Mesenchymal stem cell (in vitro differentiated cells and primary cell): ENCODE data around the gene AQP3.

Source experiments
- DNase-seq: peaks from one replicate; pipeline ENCODE4 v3.0.0-alpha.2; 2013
- H2AFZ ChIP-seq: one replicate; pipeline ENCODE4 v1.6.1; 2013; ENCODE audit warnings: low read depth, mild to moderate bottlenecking, control low read depth, inconsistent platforms, low read length, moderate library complexity
- H2AK5ac ChIP-seq: 2 replicates; pipeline ENCODE4 v1.6.1; 2013; ENCODE audit warnings: low read length, moderate library complexity, mild to moderate bottlenecking, inconsistent platforms; ENCODE audit not compliant: severe bottlenecking
- H2BK120ac ChIP-seq: one replicate; pipeline ENCODE4 v1.6.1; 2013; ENCODE audit warnings: low read depth, mild to moderate bottlenecking, inconsistent platforms, low read length, moderate library complexity
- H2BK12ac ChIP-seq, 2 experiments: one replicate each; pipeline ENCODE4 v1.6.1; 2013; ENCODE audit warnings: inconsistent platforms in 2 of 2, low read length in 2 of 2, mild to moderate bottlenecking in 2 of 2, moderate library complexity in 2 of 2, control low read depth in 1 of 2
- H2BK15ac ChIP-seq: one replicate; pipeline ENCODE4 v1.6.1; 2013; ENCODE audit warnings: mild to moderate bottlenecking, low read depth, inconsistent platforms; ENCODE audit not compliant: poor library complexity, severe bottlenecking
- H2BK5ac ChIP-seq: 2 replicates; pipeline ENCODE4 v1.6.1; 2013; ENCODE audit warnings: low read depth, mild to moderate bottlenecking, low read length, control low read depth, inconsistent platforms; ENCODE audit not compliant: poor library complexity, severe bottlenecking
- H3K14ac ChIP-seq, 2 experiments: one replicate each; pipeline ENCODE4 v1.6.1; 2013; ENCODE audit warnings: inconsistent platforms in 2 of 2, low read length in 2 of 2, control low read depth in 1 of 2, mild to moderate bottlenecking in 1 of 2, moderate library complexity in 1 of 2
- H3K18ac ChIP-seq, 2 experiments: one replicate each; pipeline ENCODE4 v1.6.1; 2013; ENCODE audit warnings: inconsistent platforms in 2 of 2, low read length in 2 of 2, control low read depth in 1 of 2, low read depth in 1 of 2, mild to moderate bottlenecking in 1 of 2
- H3K23ac ChIP-seq, 2 experiments: one replicate each; pipeline ENCODE4 v1.6.1; 2013; ENCODE audit warnings: inconsistent platforms in 2 of 2, low read length in 2 of 2, mild to moderate bottlenecking in 2 of 2, moderate library complexity in 2 of 2, control low read depth in 1 of 2
- H3K27ac ChIP-seq: 2 replicates; pipeline ENCODE4 v1.5.1; 2013; ENCODE audit warnings: mild to moderate bottlenecking, moderate library complexity, low read length, control low read depth, inconsistent platforms; ENCODE audit not compliant: poor library complexity, severe bottlenecking
- H3K27me3 ChIP-seq, 2 experiments: 2 replicates each; pipeline versions ENCODE4 v1.6.1 to v1.7.0; 2013; ENCODE audit warnings: low read length in 2 of 2, mild to moderate bottlenecking in 2 of 2, moderate library complexity in 2 of 2, control low read depth in 1 of 2, inconsistent platforms in 1 of 2; ENCODE audit not compliant: control insufficient read depth in 1 of 2, insufficient read depth in 1 of 2
- H3K36me3 ChIP-seq, 2 experiments: 2 replicates each; pipeline versions ENCODE4 v1.6.1 to v1.7.0; 2013; ENCODE audit warnings: low read length in 2 of 2, control low read depth in 1 of 2, inconsistent platforms in 1 of 2, low read depth in 1 of 2, mild to moderate bottlenecking in 1 of 2; ENCODE audit not compliant: insufficient read depth in 2 of 2, control insufficient read depth in 1 of 2
- H3K4ac ChIP-seq, 2 experiments: one replicate each; pipeline ENCODE4 v1.6.1; 2013; ENCODE audit warnings: inconsistent platforms in 2 of 2, low read length in 2 of 2, mild to moderate bottlenecking in 2 of 2, moderate library complexity in 2 of 2, control low read depth in 1 of 2, low read depth in 1 of 2
- H3K4me1 ChIP-seq: 2 replicates; pipeline ENCODE4 v1.6.1; 2013; ENCODE audit warnings: low read depth, low read length, control low read depth; ENCODE audit not compliant: control insufficient read depth, insufficient read depth
- H3K4me2 ChIP-seq: 2 replicates; pipeline ENCODE4 v1.6.1; 2013; ENCODE audit warnings: low read length, mild to moderate bottlenecking, inconsistent platforms; ENCODE audit not compliant: poor library complexity, severe bottlenecking
- H3K4me3 ChIP-seq, 2 experiments: 2 replicates each; pipeline versions ENCODE4 v1.5.1 to v1.7.0; 2013; ENCODE audit warnings: low read length in 2 of 2, mild to moderate bottlenecking in 2 of 2, control low read depth in 1 of 2, low read depth in 1 of 2; ENCODE audit not compliant: insufficient read depth in 1 of 2
- H3K79me1 ChIP-seq: replicated peaks from 2 replicates; pipeline ENCODE4 v1.6.1; 2013; ENCODE audit warnings: mild to moderate bottlenecking, control low read depth, low read length, inconsistent platforms; ENCODE audit not compliant: poor library complexity, severe bottlenecking
- H3K9ac ChIP-seq: 2 replicates; pipeline ENCODE4 v1.7.0; 2013; ENCODE audit warnings: mild to moderate bottlenecking, low read length, moderate library complexity
- H3K9me3 ChIP-seq: 2 replicates; pipeline ENCODE4 v1.7.0; 2013; ENCODE audit warnings: mild to moderate bottlenecking, low read length; ENCODE audit not compliant: control insufficient read depth
- H4K8ac ChIP-seq: one replicate; pipeline ENCODE4 v1.6.1; 2013; ENCODE audit warnings: inconsistent platforms, mild to moderate bottlenecking, low read length, moderate library complexity
- H4K91ac ChIP-seq: one replicate; pipeline ENCODE4 v1.6.1; 2013; ENCODE audit warnings: mild to moderate bottlenecking, low read length, inconsistent platforms
- WGBS: methylation state at CpG from one replicate; pipeline ENCODE4 v1.1.7; 2013; ENCODE audit warnings: mixed read lengths; 5-methylcytosine and 5-hydroxymethylcytosine counted together

Gene AQP3

GRCh38 chr9:33464045-33464636 is 16.7 kb upstream of the AQP3 start:
- H3K4me1 ChIP-seq, result no peaks in the 10 kb centered on the region
- H3K18ac ChIP-seq, result no peak overlapping the region
- 95% methylated on average over 14 of the region's 14 CpGs for WGBS

DNA sequence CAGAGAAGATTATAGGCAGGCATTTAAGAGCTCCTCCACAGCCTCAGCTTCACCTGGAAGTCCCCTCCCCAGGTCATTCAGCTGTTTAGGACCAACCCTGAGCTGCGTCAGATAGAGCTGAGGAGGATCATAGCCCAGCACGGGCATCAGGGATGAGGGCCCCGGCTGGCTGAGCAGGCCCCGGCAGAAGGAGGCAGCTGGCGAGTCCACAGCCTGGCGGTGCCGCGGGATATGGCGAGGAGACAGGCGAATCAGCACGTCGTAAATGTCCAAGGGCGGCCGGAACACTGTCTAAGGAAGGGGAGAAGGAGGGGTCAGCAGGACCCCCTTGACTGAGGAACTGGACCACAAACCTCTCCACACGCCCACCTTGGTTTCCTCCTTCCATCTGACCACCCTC is 15.8 kb upstream of the AQP3 start:
- peaks cover 30% of the 10 kb centered on the region for H3K79me1 ChIP-seq
- no peak overlapping the region for H3K18ac ChIP-seq
- H3K23ac ChIP-seq, result no peak overlapping the region
- no peak overlapping the region for H4K91ac ChIP-seq
- no peak overlapping the region for H4K8ac ChIP-seq
- H2BK12ac ChIP-seq, result no peak overlapping the region
- no peak overlapping the region for H3K9ac ChIP-seq
- no peak overlapping the region for H2BK5ac ChIP-seq
- no peak overlapping the region for H2BK120ac ChIP-seq
- no peak overlapping the region for H3K27ac ChIP-seq
- H3K27me3 ChIP-seq, result no peaks in the 10 kb centered on the region
- H3K36me3 ChIP-seq, result peaks cover 82% of the 10 kb centered on the region in 2 experiments
- peaks cover 2% of the 10 kb centered on the region for H3K4me1 ChIP-seq
- no peak overlapping the region for H3K4me2 ChIP-seq
- no peak overlapping the region for H2AK5ac ChIP-seq
- no peak overlapping the region for H3K4me3 ChIP-seq
- H2BK15ac ChIP-seq, result no peak overlapping the region
- H2AFZ ChIP-seq, result no peak overlapping the region
- H3K9me3 ChIP-seq, result no peaks in the 10 kb centered on the region
- no peak overlapping the region for H3K14ac ChIP-seq
- DNase-seq, result no peak
- no peak overlapping the region for H3K4ac ChIP-seq
- 98% methylated on average over 14 of the region's 15 CpGs for WGBS

More at GRCh38 chr9:33464045-33464636, 16.7 kb upstream of the AQP3 start:
- H4K8ac ChIP-seq, result no peak overlapping the region
- no peak overlapping the region for H3K4me3 ChIP-seq
- no peak overlapping the region for H4K91ac ChIP-seq
- H3K14ac ChIP-seq, result no peak overlapping the region
- no peak overlapping the region for H2AFZ ChIP-seq
- DNase-seq, result no peak
- no peak overlapping the region for H2BK12ac ChIP-seq
- peaks cover 92% of the 10 kb centered on the region in 2 experiments for H3K36me3 ChIP-seq
- no peak overlapping the region for H3K4ac ChIP-seq
- no peaks in the 10 kb centered on the region for H3K27me3 ChIP-seq
- no peak overlapping the region for H3K4me2 ChIP-seq
- no peak overlapping the region for H3K27ac ChIP-seq
- no peak overlapping the region for H3K9ac ChIP-seq
- no peak overlapping the region for H2AK5ac ChIP-seq
- H3K79me1 ChIP-seq, result peaks cover 31% of the 10 kb centered on the region
- H2BK5ac ChIP-seq, result no peak overlapping the region
- no peak overlapping the region for H3K23ac ChIP-seq
- H2BK15ac ChIP-seq, result no peak overlapping the region
- H2BK120ac ChIP-seq, result no peak overlapping the region
- no peaks in the 10 kb centered on the region for H3K9me3 ChIP-seq

GRCh38 chr9:33461492-33461891 is 14.1 kb upstream of the AQP3 start:
- no peak overlapping the region for H2BK5ac ChIP-seq
- DNase-seq, result no peak
- H3K18ac ChIP-seq, result no peak overlapping the region
- no peak overlapping the region for H3K23ac ChIP-seq
- no peak overlapping the region for H2BK15ac ChIP-seq
- H2AK5ac ChIP-seq, result no peak overlapping the region
- H3K14ac ChIP-seq, result no peak overlapping the region
- no peak overlapping the region for H3K4ac ChIP-seq
- H3K4me1 ChIP-seq, result peaks cover 2% of the 10 kb centered on the region
- peaks cover 65 to 66% of the 10 kb centered on the region in 2 experiments for H3K36me3 ChIP-seq
- H4K8ac ChIP-seq, result no peak overlapping the region
- H2BK120ac ChIP-seq, result no peak overlapping the region
- peaks cover 20% of the 10 kb centered on the region for H3K79me1 ChIP-seq
- no peak overlapping the region for H3K4me2 ChIP-seq
- H3K4me3 ChIP-seq, result no peak overlapping the region
- no peaks in the 10 kb centered on the region for H3K9me3 ChIP-seq
- no peak overlapping the region for H3K9ac ChIP-seq
- WGBS, result 96% methylated on average over 2 of the region's 3 CpGs
- H4K91ac ChIP-seq, result no peak overlapping the region
- no peaks in the 10 kb centered on the region for H3K27me3 ChIP-seq
- no peak overlapping the region for H2BK12ac ChIP-seq
- H2AFZ ChIP-seq, result no peak overlapping the region
- H3K27ac ChIP-seq, result no peak overlapping the region

- Histone ChIP-seq H3K14ac (no peak overlapping the region), H3K79me1 (peaks cover 14% of the 10 kb centered on the region), H2BK12ac (no peak overlapping the region), H3K27me3 (no peaks in the 10 kb centered on the region), H3K4me1 (peaks cover 2% of the 10 kb centered on the region), H3K4me2 (no peak overlapping the region), H2AK5ac (no peak overlapping the region), H3K4me3 (no peak overlapping the region), H2AFZ (no peak overlapping the region), H2BK120ac (no peak overlapping the region), H3K9ac (no peak overlapping the region), H3K36me3 (peaks cover 59% of the 10 kb centered on the region in 2 experiments), H3K18ac (no peak overlapping the region), H2BK5ac (no peak overlapping the region), H3K4ac (no peak overlapping the region), H3K27ac (no peak overlapping the region), H4K91ac (no peak overlapping the region), H4K8ac (no peak overlapping the region), H2BK15ac (no peak overlapping the region), H3K23ac (no peak overlapping the region), H3K9me3 (no peaks in the 10 kb centered on the region)
- 93% methylated on average over 10 of the region's 10 CpGs for WGBS
- no peak for DNase-seq
Measured at GRCh38 chr9:33460854-33461253, 13.5 kb upstream of the AQP3 start.
